Neuronal stem cell (in vitro differentiated cells): ENCODE measurements around the gene TUNAR.

ENCODE experiments used
- DNase-seq: peaks from one replicate; pipeline ENCODE4 v3.0.0-alpha.2; 2013; ENCODE audit warnings: low spot score
- H2AFZ ChIP-seq: one replicate; pipeline ENCODE4 v1.6.1; 2013; ENCODE audit warnings: mild to moderate bottlenecking, low read length, inconsistent platforms
- H2AK5ac ChIP-seq: 2 replicates; pipeline ENCODE4 v1.6.1; 2013; ENCODE audit warnings: low read depth, mild to moderate bottlenecking, inconsistent platforms, low read length, moderate library complexity, mixed read lengths
- H2BK120ac ChIP-seq: 2 replicates; pipeline ENCODE4 v1.6.1; 2013; ENCODE audit warnings: low read depth, mild to moderate bottlenecking, inconsistent platforms, low read length, moderate library complexity, mixed read lengths
- H2BK12ac ChIP-seq: one replicate; pipeline ENCODE4 v1.6.1; 2013; ENCODE audit warnings: low read length, inconsistent platforms
- H2BK15ac ChIP-seq: 2 replicates; pipeline ENCODE4 v1.6.1; 2013; ENCODE audit warnings: mild to moderate bottlenecking, low read length, inconsistent platforms, mixed read lengths
- H2BK5ac ChIP-seq: one replicate; pipeline ENCODE4 v1.6.1; 2013; ENCODE audit warnings: inconsistent platforms, mild to moderate bottlenecking, low read length, moderate library complexity
- H3K14ac ChIP-seq: one replicate; pipeline ENCODE4 v1.6.1; 2013; ENCODE audit warnings: low read length, inconsistent platforms
- H3K18ac ChIP-seq: 2 replicates; pipeline ENCODE4 v1.6.1; 2013; ENCODE audit warnings: low read length, inconsistent platforms
- H3K23ac ChIP-seq: 2 replicates; pipeline ENCODE4 v1.6.1; 2013; ENCODE audit warnings: low read depth, mild to moderate bottlenecking, mixed read lengths, low read length, inconsistent platforms; ENCODE audit not compliant: poor library complexity
- H3K27ac ChIP-seq: replicated peaks from 3 replicates; pipeline ENCODE4 v1.5.1; 2013; ENCODE audit warnings: low read length, inconsistent platforms
- H3K27me3 ChIP-seq, 3 experiments: 2 replicates each; pipeline ENCODE4 v1.6.1; 2013; ENCODE audit warnings: low read length in 3 of 3, mild to moderate bottlenecking in 2 of 3, inconsistent platforms in 1 of 3, low read depth in 1 of 3, mixed read lengths in 1 of 3, moderate library complexity in 1 of 3; ENCODE audit not compliant: control insufficient read depth in 3 of 3, insufficient read depth in 3 of 3
- H3K36me3 ChIP-seq, 2 donors: replicated peaks in 1 of 2; 2 replicates each; pipeline ENCODE4 v1.6.1; 2013; ENCODE audit warnings: low read length in 2 of 2; ENCODE audit not compliant: control insufficient read depth in 2 of 2, insufficient read depth in 2 of 2
- H3K4ac ChIP-seq: 2 replicates; pipeline ENCODE4 v1.6.1; 2013; ENCODE audit warnings: inconsistent platforms, mild to moderate bottlenecking, low read length, moderate library complexity
- H3K4me1 ChIP-seq, 2 donors: 1 replicate in 1 of 2; 2 replicates in 1 of 2; pipeline ENCODE4 v1.6.1; 2013; ENCODE audit warnings: low read length in 2 of 2, low read depth in 1 of 2; ENCODE audit not compliant: control insufficient read depth in 2 of 2, insufficient read depth in 1 of 2
- H3K4me2 ChIP-seq: one replicate; pipeline ENCODE4 v1.6.1; 2013; ENCODE audit warnings: mild to moderate bottlenecking, low read length, inconsistent platforms; ENCODE audit not compliant: insufficient read depth, poor library complexity, severe bottlenecking
- H3K4me3 ChIP-seq, 2 donors: 2 replicates each; pipeline ENCODE4 v1.5.1; 2013; ENCODE audit warnings: low read length in 2 of 2, mild to moderate bottlenecking in 2 of 2, inconsistent platforms in 1 of 2, moderate library complexity in 1 of 2
- H3K79me1 ChIP-seq: one replicate; pipeline ENCODE4 v1.6.1; 2013; ENCODE audit warnings: low read depth, mild to moderate bottlenecking, inconsistent platforms, low read length, moderate library complexity
- H3K9ac ChIP-seq: one replicate; pipeline ENCODE4 v1.6.1; 2013; ENCODE audit warnings: mild to moderate bottlenecking, low read depth, low read length, inconsistent platforms; ENCODE audit not compliant: poor library complexity
- H3K9me3 ChIP-seq, 2 donors: replicated peaks in 1 of 2; 2 replicates each; pipeline versions ENCODE3 to v1.6.1; 2013; ENCODE audit warnings: low read length in 2 of 2, mild to moderate bottlenecking in 2 of 2, inconsistent platforms in 1 of 2, low read depth in 1 of 2, mixed read lengths in 1 of 2, moderate library complexity in 1 of 2; ENCODE audit not compliant: control insufficient read depth in 2 of 2, insufficient read depth in 1 of 2
- H4K8ac ChIP-seq: one replicate; pipeline ENCODE4 v1.6.1; 2013; ENCODE audit warnings: low read depth, mild to moderate bottlenecking, inconsistent platforms, low read length, moderate library complexity
- H4K91ac ChIP-seq: one replicate; pipeline ENCODE4 v1.6.1; 2013; ENCODE audit warnings: low read length, low read depth, mild to moderate bottlenecking, inconsistent platforms; ENCODE audit not compliant: poor library complexity
- WGBS, 2 donors: extraction: QIAGEN DNeasy Blood & Tissue Kit; methylation state at CpG; one replicate each; pipeline ENCODE4 v1.1.7; 2013; ENCODE audit warnings: missing lambda C conversion rate in 2 of 2, mixed read lengths in 1 of 2; ENCODE audit not compliant: insufficient read length in 2 of 2, insufficient replicate concordance in 1 of 2; ENCODE audit errors: extremely low coverage in 2 of 2; 5-methylcytosine and 5-hydroxymethylcytosine counted together

The TUNAR gene

GRCh38 chr14:95875831-95876760 lies 536 bp upstream of the TUNAR start:
- Histone ChIP-seq H4K91ac (peak overlapping the region; percentile 49), H3K14ac (peak overlapping the region; percentile 42)
- DNase-seq, result peak; percentile 74

GRCh38 chr14:95877633-95878032 lies 1.0 kb downstream of the TUNAR start:
- Histone ChIP-seq H2BK120ac (no peak overlapping the region), H3K23ac (no peak overlapping the region), H4K91ac (no peak overlapping the region), H3K4ac (no peak overlapping the region), H3K4me1 (peaks cover 11 to 16% of the 10 kb centered on the region in 2 donors), H3K36me3 (no peaks in the 10 kb centered on the region), H3K27me3 (peaks cover 0 to 29% (median 0%) of the 10 kb centered on the region in 3 experiments), H3K27ac (no peak overlapping the region), H3K4me3 (peak overlapping the region; percentile 22 to 64), H2AFZ (peak overlapping the region; percentile 98), H4K8ac (no peak overlapping the region), H2BK15ac (no peak overlapping the region), H3K4me2 (peak overlapping the region; percentile 88), H3K79me1 (peaks cover 2% of the 10 kb centered on the region), H3K9me3 (peaks cover 0 to 3% of the 10 kb centered on the region in 2 donors), H3K18ac (no peak overlapping the region), H2BK12ac (no peak overlapping the region), H2AK5ac (no peak overlapping the region), H3K14ac (no peak overlapping the region), H2BK5ac (no peak overlapping the region), H3K9ac (no peak overlapping the region)
- no peak for DNase-seq
- no CpG with 5 or more reads among the region's 4 CpGs for WGBS, 2 donors

More at GRCh38 chr14:95875831-95876760, 536 bp upstream of the TUNAR start:
- Histone ChIP-seq H3K27ac (no peak overlapping the region), H3K4me2 (peak overlapping the region; percentile 88), H2BK5ac (peak overlapping the region; percentile 75), H3K9me3 (peaks cover 0 to 3% of the 10 kb centered on the region in 2 donors), H3K4me3 (peak overlapping the region; percentile 64 to 90), H3K27me3 (peaks cover 0 to 30% (median 0%) of the 10 kb centered on the region in 3 experiments), H3K9ac (peak overlapping the region; percentile 88), H3K79me1 (peaks cover 2% of the 10 kb centered on the region), H4K8ac (no peak overlapping the region), H3K4ac (no peak overlapping the region), H3K4me1 (peaks cover 7 to 10% of the 10 kb centered on the region in 2 donors), H2BK120ac (no peak overlapping the region), H3K18ac (peak overlapping the region; percentile 95), H2BK12ac (peak overlapping the region; percentile 14), H3K36me3 (no peaks in the 10 kb centered on the region), H2BK15ac (peak overlapping the region; percentile 49), H2AFZ (peak overlapping the region; percentile 98), H2AK5ac (peak overlapping the region; percentile 81), H3K23ac (no peak overlapping the region)
- WGBS, 2 donors, result no CpG with 5 or more reads among the region's 103 CpGs

GRCh38 chr14:95884377-95884776 lies 7.7 kb downstream of the TUNAR start:
- no CpG with 5 or more reads among the region's 3 CpGs for WGBS, 2 donors
- Histone ChIP-seq H2BK5ac (no peak overlapping the region), H4K8ac (no peak overlapping the region), H2AK5ac (no peak overlapping the region), H3K79me1 (peaks cover 3% of the 10 kb centered on the region), H4K91ac (no peak overlapping the region), H3K4me2 (no peak overlapping the region), H2BK12ac (no peak overlapping the region), H2AFZ (no peak overlapping the region), H3K9ac (no peak overlapping the region), H3K27ac (no peak overlapping the region), H2BK120ac (no peak overlapping the region), H3K27me3 (no peaks in the 10 kb centered on the region), H3K9me3 (no peaks in the 10 kb centered on the region), H3K4ac (no peak overlapping the region), H3K4me1 (peaks cover 4 to 15% of the 10 kb centered on the region in 2 donors), H3K14ac (no peak overlapping the region), H3K36me3 (no peaks in the 10 kb centered on the region), H3K4me3 (no peak overlapping the region), H2BK15ac (no peak overlapping the region), H3K23ac (no peak overlapping the region), H3K18ac (no peak overlapping the region)
- DNase-seq, result no peak

GRCh38 chr14:95885278-95885677 lies 8.6 kb downstream of the TUNAR start:
- Histone ChIP-seq H3K23ac (no peak overlapping the region), H2BK5ac (no peak overlapping the region), H3K4ac (no peak overlapping the region), H3K27ac (no peak overlapping the region), H3K9ac (no peak overlapping the region), H3K4me1 (peaks cover 4 to 17% of the 10 kb centered on the region in 2 donors), H3K36me3 (no peaks in the 10 kb centered on the region), H4K8ac (no peak overlapping the region), H2BK15ac (no peak overlapping the region), H3K4me3 (no peak overlapping the region), H3K9me3 (no peaks in the 10 kb centered on the region), H2AK5ac (no peak overlapping the region), H3K18ac (no peak overlapping the region), H2BK12ac (no peak overlapping the region), H3K14ac (no peak overlapping the region), H3K4me2 (no peak overlapping the region), H3K27me3 (no peaks in the 10 kb centered on the region), H3K79me1 (peaks cover 3% of the 10 kb centered on the region), H2AFZ (no peak overlapping the region), H2BK120ac (no peak overlapping the region), H4K91ac (no peak overlapping the region)
- no CpG with 5 or more reads among the region's 7 CpGs for WGBS, 2 donors
- no peak for DNase-seq
